Measurements from ENCODE around the gene NSMCE1. TPM values are rescaled to one million over a fixed set of nuclear protein-coding genes. Genes with fewer than 3 reads are reported as not detected.

Gene NSMCE1
- total and polyA plus RNA-seq, 2 of the 8 experiments (the other 6 are each of a cell fraction or from before 2014, with no cell fraction given), result 8.1 to 16.6 TPM

GRCh38 chr16:27202923-27203506, 65.6 kb downstream of the NSMCE1 start:
- POLR2A ChIA-PET (ENCODE audit: partially characterized antibody), result interaction anchor here (0.8 to 2.3 kb wide), 10 partner anchors 9 to 90 kb away, joined by 3 to 13 read pairs (median 4); no protein-coding TSS in a partner anchor
- no peak for FAIRE-seq
- TF ChIP-seq EGR1 (IDR thresholded peaks at IDR 0.05; ENCODE audit: borderline replicate concordance, low read depth, low read length) (peak; percentile 50; the same call in 1 of the 2 replicates), KDM1A (IDR thresholded peaks at IDR 0.05; ENCODE audit: borderline replicate concordance, low read length) (0 out of 2 replicates have a peak, but pooled peaks have one; percentile 17), YY1 (IDR thresholded peaks at IDR 0.05; ENCODE audit: low read depth, low read length) (peak; percentile 64; the same call in 1 of the 2 replicates), CREB1 (IDR thresholded peaks at IDR 0.05) (peak; percentile 89), CHD2 (IDR thresholded peaks at IDR 0.05; ENCODE audit: low read length) (no peak), USF2 (IDR thresholded peaks at IDR 0.05; ENCODE audit: low read length) (no peak), RXRA (IDR thresholded peaks at IDR 0.05; ENCODE audit: insufficient read depth, low read depth, low read length) (no peak), SRF (IDR thresholded peaks at IDR 0.05; ENCODE audit: low read depth, low read length) (peak; percentile 98), SIN3A (conservative IDR thresholded peaks at IDR 0.05 in 1 of 2, IDR thresholded peaks at IDR 0.05 in 1 of 2; ENCODE audit: low read depth in 1 of 2, low read length in 2 of 2) (peak in 1 of 2 experiments; percentile 68; a peak in 1 of 4 replicates), SP1 (IDR thresholded peaks at IDR 0.05; ENCODE audit: low read depth, low read length) (peak; percentile 73; the same call in 1 of the 2 replicates)

More at GRCh38 chr16:27202923-27203506, 65.6 kb downstream of the NSMCE1 start:
- H2BK120ac ChIP-seq (replicated peaks; ENCODE audit: low read depth, low read length), result no peak overlapping the region
- peaks cover 2 to 4% (median 4%) of the 10 kb centered on the region in 4 experiments; a peak in 4 of 7 replicates for H3K4me1 ChIP-seq (replicated peaks in 1 of 4; ENCODE audit: control insufficient read depth in 3 of 4, insufficient read depth in 4 of 4, low read length in 3 of 4)
- H3K9ac ChIP-seq (replicated peaks in 1 of 4; ENCODE audit: extremely low read depth in 1 of 4, low read depth in 3 of 4, low read length in 3 of 4), result peak overlapping the region in 3 of 4 experiments; percentile 89 to 95 (median 93); a peak in 5 of 7 replicates
- H3K36me3 ChIP-seq (ENCODE audit: control insufficient read depth in 2 of 4, insufficient read depth in 4 of 4, low read length in 3 of 4), result no peaks in the 10 kb centered on the region
- H3K4me2 ChIP-seq (ENCODE audit: insufficient read depth in 1 of 2, low read depth in 2 of 2, low read length in 2 of 2), result peak overlapping the region; percentile 62 to 87
- H3K23me2 ChIP-seq (ENCODE audit: low read depth, low read length), result peaks cover 2% of the 10 kb centered on the region; the same call in 1 of the 2 replicates
- peaks cover 0 to 7% of the 10 kb centered on the region in 2 experiments; a peak in 1 of 4 replicates for H3K79me2 ChIP-seq (ENCODE audit: control insufficient read depth in 1 of 2, insufficient read depth in 2 of 2, low read length in 2 of 2)
- H3K23ac ChIP-seq (ENCODE audit: insufficient read length), result no peak overlapping the region
- H3K27me3 ChIP-seq (replicated peaks in 1 of 4; ENCODE audit: control insufficient read depth in 3 of 4, extremely low read depth in 1 of 4, insufficient read depth in 3 of 4, low read length in 3 of 4), result no peaks in the 10 kb centered on the region
- H3K9me3 ChIP-seq (ENCODE audit: insufficient read depth in 2 of 2, low read depth in 1 of 2, low read length in 1 of 2), result no peaks in the 10 kb centered on the region
- no peak overlapping the region for H2AK5ac ChIP-seq (ENCODE audit: low read depth, low read length)
- no peaks in the 10 kb centered on the region for H4K20me1 ChIP-seq (replicated peaks in 1 of 2; ENCODE audit: control insufficient read depth in 1 of 2, insufficient read depth in 2 of 2, low read length in 2 of 2)
- peak overlapping the region; percentile 98 for H4K91ac ChIP-seq (replicated peaks; ENCODE audit: insufficient read length, low read length)
- 32% methylated on average over 19 of the region's 19 CpGs; no CpG with 5 or more reads in 1 of the 2 experiments for WGBS, 2 experiments (ENCODE audit: extremely low coverage in 1 of 2, insufficient coverage in 1 of 2, insufficient read length in 1 of 2, insufficient replicate concordance in 2 of 2, low coverage in 1 of 2, low lambda C conversion rate in 2 of 2, missing lambda C conversion rate in 1 of 2)
- peak overlapping the region; percentile 98; the same call in 1 of the 2 replicates for H4K8ac ChIP-seq (ENCODE audit: extremely low read depth, insufficient read depth, low read length)
- no peak overlapping the region for H3K14ac ChIP-seq (ENCODE audit: insufficient read length)
- peak overlapping the region; percentile 91; the same call in 1 of the 2 replicates for H2BK5ac ChIP-seq (ENCODE audit: low read depth, low read length)
- H3K4ac ChIP-seq (replicated peaks; ENCODE audit: insufficient read length, low read depth, low read length), result peak overlapping the region; percentile 76
- H4K5ac ChIP-seq (ENCODE audit: insufficient read length, low read depth, low read length), result no peak overlapping the region
- H2BK12ac ChIP-seq (ENCODE audit: low read depth, low read length), result no peak overlapping the region; the same call in 1 of the 2 replicates
- H3K79me1 ChIP-seq (ENCODE audit: low read depth, low read length), result no peaks in the 10 kb centered on the region
- H2BK20ac ChIP-seq (ENCODE audit: low read length), result 0 out of 2 replicates have a peak overlapping the region, but pooled peaks have one; percentile 21
- CTCF ChIA-PET (ENCODE audit: partially characterized antibody), result interaction anchor here (0.5 to 1.0 kb wide), 3 partner anchors 19 to 1926 kb away, joined by 3 to 5 read pairs (median 3); no protein-coding TSS in a partner anchor
- H3K4me3 ChIP-seq (ENCODE audit: extremely low read depth in 1 of 4, insufficient read depth in 2 of 4, low read depth in 3 of 4, low read length in 4 of 4), result peak overlapping the region; percentile 68 to 92 (median 82)
- H2AFZ ChIP-seq (ENCODE audit: low read length), result peak overlapping the region; percentile 91; the same call in 1 of the 2 replicates
- H2BK15ac ChIP-seq (ENCODE audit: low read length), result no peak overlapping the region
- H3K56ac ChIP-seq (replicated peaks; ENCODE audit: insufficient read length, low read depth, low read length), result no peak overlapping the region
- peak overlapping the region; percentile 96 for H3K27ac ChIP-seq (ENCODE audit: low read depth, low read length)
- peak overlapping the region; percentile 98; the same call in 1 of the 2 replicates for H3K18ac ChIP-seq (ENCODE audit: extremely low read depth, low read length)
- peak in 1 of 2 experiments; percentile 67 for DNase-seq (ENCODE audit: low read depth in 1 of 2, low spot score in 2 of 2)

Data from H1 (cell line).